RPMI7951 (cell line): ENCODE data around the gene COL18A1. TPM values are rescaled to one million over a fixed set of nuclear protein-coding genes. Genes with fewer than 3 reads are reported as not detected.

Source experiments
- DNase-seq: peaks from one replicate; pipeline ENCODE4 v3.0.0-alpha.2; 2012; ENCODE audit warnings: low read depth
- total RNA-seq: library from RNA; depleted of rRNA; stranded (reverse); fragments of >200 nt; shearing (Covaris generic); gene quantifications from 2 replicates; pipeline ENCODE4 v1.2.3, GENCODE V29; 2014

COL18A1 gene
- total RNA-seq, 1 experiment from 2014 or later = 72.3 TPM

GRCh38 chr21:45544449-45545235 lies 139.7 kb downstream of the COL18A1 start:
- DNase-seq = no peak

- DNase-seq = no peak
Observed at GRCh38 chr21:45545236-45545570, 140.2 kb downstream of the COL18A1 start.

GRCh38 chr21:45545691-45546531 lies 140.9 kb downstream of the COL18A1 start:
- no peak for DNase-seq

GRCh38 chr21:45546636-45547544 lies 141.9 kb downstream of the COL18A1 start:
- DNase-seq = no peak

- DNase-seq = no peak
Observed at GRCh38 chr21:45547545-45547900, 142.6 kb downstream of the COL18A1 start.

- no peak for DNase-seq
Observed at GRCh38 chr21:45548711-45549491, 143.9 kb downstream of the COL18A1 start.

GRCh38 chr21:45549626-45550463 lies 144.9 kb downstream of the COL18A1 start:
- DNase-seq = no peak

- DNase-seq = peak; percentile 18
Observed at GRCh38 chr21:45550522-45551210, 145.7 kb downstream of the COL18A1 start.

GRCh38 chr21:45551316-45551715 lies 146.4 kb downstream of the COL18A1 start:
- peak; percentile 72 for DNase-seq

GRCh38 chr21:45551783-45552695 lies 147.1 kb downstream of the COL18A1 start:
- no peak for DNase-seq

GRCh38 chr21:45552696-45553391 lies 147.9 kb downstream of the COL18A1 start:
- no peak for DNase-seq

GRCh38 chr21:45554477-45555175 lies 149.7 kb downstream of the COL18A1 start:
- DNase-seq = peak; percentile 60

- DNase-seq = no peak
Observed at GRCh38 chr21:45555251-45555556, 150.2 kb downstream of the COL18A1 start.

GRCh38 chr21:45555557-45556301 lies 150.8 kb downstream of the COL18A1 start:
- DNase-seq = peak; percentile 81

- no peak for DNase-seq
Observed at GRCh38 chr21:45556302-45556644, 151.3 kb downstream of the COL18A1 start.

- no peak for DNase-seq
Observed at GRCh38 chr21:45556645-45557615, 152.0 kb downstream of the COL18A1 start.
